Neural cell (in vitro differentiated cells): Measurements from ENCODE around the gene CHKA. TPM values are rescaled to one million over a fixed set of nuclear protein-coding genes. Genes with fewer than 3 reads are reported as not detected.

Source experiments
- H2AFZ ChIP-seq: fragments of 200-600, 300-800 bp; sonication (generic), shearing (Covaris generic); 2 replicates; pipeline ENCODE4 v1.6.0; 2014; ENCODE audit warnings: low read depth, mild to moderate bottlenecking, antibody characterized with exemption, low read length, moderate library complexity
- H3F3A ChIP-seq: fragments of 200-600 bp; shearing (Covaris generic); 2 replicates; pipeline ENCODE4 v1.6.1; 2016; ENCODE audit warnings: mild to moderate bottlenecking, moderate library complexity, mixed read lengths, antibody characterized with exemption, low read length; ENCODE audit not compliant: insufficient read depth, poor library complexity, severe bottlenecking
- H3K27ac ChIP-seq: fragments of 200-600, 300-800 bp; sonication (generic), shearing (Covaris generic); 2 replicates; pipeline ENCODE4 v1.5.1; 2014; ENCODE audit warnings: mild to moderate bottlenecking, low read length, moderate library complexity
- H3K27me3 ChIP-seq: fragments of 300-800, 200-600 bp; sonication (generic), shearing (Covaris generic); 2 replicates; pipeline ENCODE4 v1.6.0; 2014; ENCODE audit warnings: mild to moderate bottlenecking, low read depth, low read length, moderate library complexity; ENCODE audit not compliant: insufficient read depth
- H3K36me3 ChIP-seq: fragments of 300-800, 200-600 bp; sonication (generic), shearing (Covaris generic); 2 replicates; pipeline ENCODE4 v1.5.1; 2014; ENCODE audit warnings: mild to moderate bottlenecking, antibody characterized with exemption, low read length, moderate library complexity; ENCODE audit not compliant: insufficient read depth
- H3K4me2 ChIP-seq: fragments of 300-800, 200-600 bp; sonication (generic), shearing (Covaris generic); 2 replicates; pipeline ENCODE4 v1.6.0; 2014; ENCODE audit warnings: mild to moderate bottlenecking, low read length
- H3K4me3 ChIP-seq: fragments of 300-800, 200-600 bp; sonication (generic), shearing (Covaris generic); 2 replicates; pipeline ENCODE4 v1.5.1; 2014; ENCODE audit warnings: mild to moderate bottlenecking, low read length, moderate library complexity
- H3K79me2 ChIP-seq: fragments of 200-600 bp; shearing (Covaris generic); replicated peaks from 2 replicates; pipeline ENCODE4 v1.6.0; 2014; ENCODE audit warnings: mild to moderate bottlenecking, low read length, moderate library complexity; ENCODE audit not compliant: insufficient read depth
- H3K9ac ChIP-seq: fragments of 300-800, 200-600 bp; sonication (generic), shearing (Covaris generic); 2 replicates; pipeline ENCODE4 v1.6.1; 2016; ENCODE audit warnings: mild to moderate bottlenecking, low read length, mixed read lengths
- H3K9me2 ChIP-seq: fragments of 200-600 bp; shearing (Covaris generic); 2 replicates; pipeline ENCODE4 v1.6.1; 2016; ENCODE audit warnings: mild to moderate bottlenecking, low read length, mixed read lengths; ENCODE audit not compliant: insufficient read depth
- H3K9me3 ChIP-seq: fragments of 200-600, 300-800 bp; sonication (generic), shearing (Covaris generic); 2 replicates; pipeline ENCODE4 v1.6.1; 2016; ENCODE audit warnings: mild to moderate bottlenecking, mixed run types, low read length, moderate library complexity, mixed read lengths
- H4K20me1 ChIP-seq: fragments of 200-600 bp; shearing (Covaris generic); 2 replicates; pipeline ENCODE4 v1.6.1; 2016; ENCODE audit warnings: mild to moderate bottlenecking, mixed run types; ENCODE audit not compliant: insufficient read depth
- EP300 ChIP-seq: fragments of 450-650 bp; conservative IDR thresholded peaks from 2 replicates; pipeline ENCODE4 v1.6.1; 2014; ENCODE audit warnings: antibody characterized with exemption, mild to moderate bottlenecking, moderate library complexity; ENCODE audit not compliant: poor library complexity, severe bottlenecking
- EZH2 ChIP-seq: fragments of 200-600, 300-800 bp; shearing (Covaris generic), sonication (generic); IDR thresholded peaks from 2 replicates; pipeline ENCODE4 v1.6.1; 2014; ENCODE audit warnings: antibody characterized with exemption, low read length, borderline replicate concordance, mild to moderate bottlenecking; ENCODE audit not compliant: insufficient read depth, poor library complexity, severe bottlenecking
- MXI1 ChIP-seq: fragments of 450-650 bp; conservative IDR thresholded peaks from 2 replicates; pipeline ENCODE4 v1.6.1; 2014; ENCODE audit warnings: antibody characterized with exemption, mild to moderate bottlenecking; ENCODE audit not compliant: poor library complexity, severe bottlenecking
- POLR2AphosphoS5 ChIP-seq: IDR thresholded peaks from 2 replicates; pipeline ENCODE4 v1.6.1; 2012
- RAD21 ChIP-seq: fragments of 450-650 bp; conservative IDR thresholded peaks from 2 replicates; pipeline ENCODE4 v1.6.1; 2014; ENCODE audit warnings: antibody characterized with exemption, mild to moderate bottlenecking, moderate library complexity
- REST ChIP-seq: IDR thresholded peaks from 2 replicates; pipeline ENCODE4 v1.6.1; 2012; ENCODE audit warnings: borderline replicate concordance
- SMC3 ChIP-seq: fragments of 450-650 bp; conservative IDR thresholded peaks from 2 replicates; pipeline ENCODE4 v1.6.1; 2014; ENCODE audit warnings: antibody characterized with exemption, mild to moderate bottlenecking, moderate library complexity; ENCODE audit not compliant: poor library complexity
- TAF1 ChIP-seq: IDR thresholded peaks from 2 replicates; pipeline ENCODE4 v1.6.1; 2012; ENCODE audit warnings: low read depth
- polyA plus RNA-seq: library from polyadenylated mRNA; depleted of rRNA; stranded (reverse); fragments of >200 nt; gene quantifications from 2 replicates; pipeline ENCODE4 v1.2.3, GENCODE V29; 2014
- TF ChIP-seq, protein P1 (sequence below): fragments of 450-650 bp; IDR thresholded peaks from 2 replicates; pipeline ENCODE4 v1.5.1; 2014; ENCODE audit warnings: antibody characterized with exemption, mild to moderate bottlenecking, moderate library complexity; ENCODE audit not compliant: poor library complexity, severe bottlenecking

The CHKA gene
- polyA plus RNA-seq, 1 donor from 2014 or later, result 90.0 TPM

DNA sequence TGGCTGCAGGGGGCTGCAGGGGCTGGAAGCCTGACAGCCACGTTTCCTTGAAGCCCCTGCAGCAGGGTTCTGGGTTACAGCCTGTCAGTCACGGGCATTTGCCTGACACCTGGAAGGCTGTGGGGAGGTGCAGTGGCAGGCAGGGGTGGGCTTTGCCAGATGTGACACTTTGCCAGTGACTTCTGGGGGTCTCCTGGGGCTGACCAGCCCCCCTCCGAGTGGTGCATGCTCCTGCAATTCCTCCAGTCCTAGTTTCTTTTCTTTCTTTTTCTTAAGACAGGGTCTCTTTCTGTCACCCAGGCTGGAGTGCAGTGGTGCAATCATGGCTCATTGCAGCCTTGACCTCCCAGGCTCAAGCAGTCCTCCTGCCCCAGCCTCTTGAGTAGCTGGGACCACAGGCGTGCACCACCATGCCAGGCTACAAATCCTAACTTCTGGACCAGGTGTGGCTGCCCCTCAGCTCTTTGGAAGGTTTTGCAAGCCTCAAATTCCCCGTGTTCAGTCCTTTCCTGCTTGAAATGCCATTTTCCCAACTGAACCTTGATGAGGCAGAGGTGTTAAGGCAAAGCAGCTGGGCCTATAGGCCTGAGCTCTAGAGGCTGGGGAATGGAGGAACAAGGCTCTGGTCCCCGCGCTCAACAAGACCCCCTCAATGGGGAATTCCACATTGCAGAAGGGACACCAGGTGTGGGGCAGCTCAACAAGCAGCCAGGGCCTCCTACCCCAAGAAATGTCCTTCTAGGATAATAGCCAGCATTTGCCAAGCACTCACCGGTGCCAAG lies 20.2 kb upstream of the CHKA start:
- Histone ChIP-seq H3K9ac (no peak overlapping the region), H2AFZ (no peak overlapping the region), H3F3A (no peaks in the 10 kb centered on the region), H3K4me3 (no peak overlapping the region), H3K4me2 (no peak overlapping the region), H3K9me2 (no peaks in the 10 kb centered on the region), H3K9me3 (no peaks in the 10 kb centered on the region), H3K36me3 (no peaks in the 10 kb centered on the region), H3K79me2 (no peaks in the 10 kb centered on the region), H3K27ac (no peak overlapping the region), H4K20me1 (no peaks in the 10 kb centered on the region), H3K27me3 (no peaks in the 10 kb centered on the region)
- TF ChIP-seq MXI1, result no peak
- TF ChIP-seq, protein P1, sequence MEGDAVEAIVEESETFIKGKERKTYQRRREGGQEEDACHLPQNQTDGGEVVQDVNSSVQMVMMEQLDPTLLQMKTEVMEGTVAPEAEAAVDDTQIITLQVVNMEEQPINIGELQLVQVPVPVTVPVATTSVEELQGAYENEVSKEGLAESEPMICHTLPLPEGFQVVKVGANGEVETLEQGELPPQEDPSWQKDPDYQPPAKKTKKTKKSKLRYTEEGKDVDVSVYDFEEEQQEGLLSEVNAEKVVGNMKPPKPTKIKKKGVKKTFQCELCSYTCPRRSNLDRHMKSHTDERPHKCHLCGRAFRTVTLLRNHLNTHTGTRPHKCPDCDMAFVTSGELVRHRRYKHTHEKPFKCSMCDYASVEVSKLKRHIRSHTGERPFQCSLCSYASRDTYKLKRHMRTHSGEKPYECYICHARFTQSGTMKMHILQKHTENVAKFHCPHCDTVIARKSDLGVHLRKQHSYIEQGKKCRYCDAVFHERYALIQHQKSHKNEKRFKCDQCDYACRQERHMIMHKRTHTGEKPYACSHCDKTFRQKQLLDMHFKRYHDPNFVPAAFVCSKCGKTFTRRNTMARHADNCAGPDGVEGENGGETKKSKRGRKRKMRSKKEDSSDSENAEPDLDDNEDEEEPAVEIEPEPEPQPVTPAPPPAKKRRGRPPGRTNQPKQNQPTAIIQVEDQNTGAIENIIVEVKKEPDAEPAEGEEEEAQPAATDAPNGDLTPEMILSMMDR, result no peak
- TF ChIP-seq REST, result no peak
- TF ChIP-seq TAF1, result no peak
- TF ChIP-seq RAD21, result no peak
- no peak for TF ChIP-seq EP300
- no peak for TF ChIP-seq SMC3

DNA sequence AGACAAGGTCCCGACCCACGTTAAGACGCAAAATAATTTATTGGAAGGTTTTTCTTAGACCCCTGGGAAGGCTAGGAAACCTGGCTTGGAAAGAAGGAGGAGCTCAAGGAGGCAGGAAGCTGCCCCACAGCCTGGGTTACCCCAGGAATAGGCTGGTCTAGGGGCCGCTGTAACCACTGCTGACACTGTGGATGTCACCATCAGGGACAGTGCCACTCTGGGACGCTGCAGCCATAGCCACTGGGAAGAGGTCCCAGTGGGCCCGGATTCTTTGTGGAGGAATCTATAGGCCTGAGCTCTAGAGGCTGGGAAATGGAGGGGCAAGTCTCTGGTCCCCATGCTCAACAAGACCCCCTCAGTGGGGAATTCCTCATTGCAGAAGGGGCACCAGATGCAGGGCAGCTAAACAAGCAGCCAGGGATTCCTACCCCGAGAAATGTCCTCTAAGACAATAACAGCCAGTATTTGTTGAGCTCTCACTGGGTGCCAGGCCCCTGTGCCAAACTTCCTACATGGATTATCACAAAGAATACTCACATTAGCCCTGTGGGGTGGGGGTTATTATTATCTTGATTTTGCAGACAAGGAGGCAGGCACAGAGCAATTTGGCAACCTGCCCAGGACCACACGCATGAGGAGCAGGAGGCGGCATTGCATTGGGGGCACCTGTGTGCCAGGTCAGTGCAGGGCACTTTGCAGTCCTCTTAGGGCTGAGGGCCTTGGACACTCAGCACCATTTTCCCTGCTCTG lies 19.5 kb upstream of the CHKA start:
- Histone ChIP-seq H3K36me3 (no peaks in the 10 kb centered on the region), H3K4me3 (no peak overlapping the region), H4K20me1 (no peaks in the 10 kb centered on the region), H3K9ac (no peak overlapping the region), H3K27ac (no peak overlapping the region), H2AFZ (no peak overlapping the region), H3K79me2 (no peaks in the 10 kb centered on the region), H3F3A (no peaks in the 10 kb centered on the region), H3K4me2 (no peak overlapping the region), H3K9me2 (no peaks in the 10 kb centered on the region), H3K9me3 (no peaks in the 10 kb centered on the region), H3K27me3 (no peaks in the 10 kb centered on the region)
- TF ChIP-seq POLR2AphosphoS5 (no peak), REST (no peak), EZH2 (no peak), SMC3 (no peak), RAD21 (no peak), MXI1 (no peak), EP300 (no peak), TAF1 (no peak)
- TF ChIP-seq, protein P1, result no peak
